T1000 (cell line): ENCODE data around the gene C2orf78.

Source experiments
- DNase-seq: peaks from one replicate; lab custom pipeline; 2025; ENCODE audit warnings: mixed read lengths; lab: John Stamatoyannopoulos, UW

C2orf78 gene

GRCh38 chr2:73780237-73780582 is 3.8 kb upstream of the C2orf78 start:
- DNase-seq: no peak

GRCh38 chr2:73783402-73783801 is 581 bp upstream of the C2orf78 start:
- DNase-seq: peak; percentile 22

- no peak for DNase-seq
These were observed 27.9 kb downstream of the C2orf78 start for GRCh38 chr2:73811878-73812277.

GRCh38 chr2:73812635-73813034 is 28.7 kb downstream of the C2orf78 start:
- DNase-seq: no peak

GRCh38 chr2:73818296-73818695 is 34.3 kb downstream of the C2orf78 start:
- no peak for DNase-seq

- DNase-seq: no peak
These were observed 37.2 kb downstream of the C2orf78 start for GRCh38 chr2:73821227-73821626.

- DNase-seq: no peak
These were observed 37.7 kb downstream of the C2orf78 start for GRCh38 chr2:73821669-73822068.

- DNase-seq: no peak
These were observed 38.3 kb downstream of the C2orf78 start for GRCh38 chr2:73822276-73822675.

GRCh38 chr2:73822991-73823390 is 39.0 kb downstream of the C2orf78 start:
- no peak for DNase-seq

- no peak for DNase-seq
These were observed 39.4 kb downstream of the C2orf78 start for GRCh38 chr2:73823416-73823815.

- no peak for DNase-seq
These were observed 40.0 kb downstream of the C2orf78 start for GRCh38 chr2:73823916-73824523.

- no peak for DNase-seq
These were observed 41.4 kb downstream of the C2orf78 start for GRCh38 chr2:73825408-73825807.

GRCh38 chr2:73827018-73827417 is 43.0 kb downstream of the C2orf78 start:
- no peak for DNase-seq

GRCh38 chr2:73827660-73828388 is 43.8 kb downstream of the C2orf78 start:
- no peak for DNase-seq

- DNase-seq: no peak
These were observed 44.4 kb downstream of the C2orf78 start for GRCh38 chr2:73828389-73828817.

GRCh38 chr2:73828818-73829570 is 45.0 kb downstream of the C2orf78 start, which contains the start of gene STAMBP:
STAMBP (plus strand) TSS chr2:73828961; CDS start chr2:73830857, 1,896 bp downstream.
- DNase-seq: peak; percentile 84

GRCh38 chr2:73830871-73831401 is 47.0 kb downstream of the C2orf78 start:
- DNase-seq: no peak

GRCh38 chr2:73832930-73833329 is 48.9 kb downstream of the C2orf78 start:
- DNase-seq: no peak

- DNase-seq: no peak
These were observed 52.4 kb downstream of the C2orf78 start for GRCh38 chr2:73836141-73836943.

- no peak for DNase-seq
These were observed 54.0 kb downstream of the C2orf78 start for GRCh38 chr2:73837847-73838585.

GRCh38 chr2:73838889-73839534 is 55.0 kb downstream of the C2orf78 start:
- no peak for DNase-seq
